Fibroblast of lung (primary cell): Measurements from ENCODE around the gene UCKL1. TPM values are rescaled to one million over a fixed set of nuclear protein-coding genes. Genes with fewer than 3 reads are reported as not detected.
"Not testable (repeated sequence)": the region's sequence is repeated elsewhere in the genome, so short reads cannot be mapped to it uniquely, and the experiment has no call there.

ENCODE experiments used
- DNase-seq, 2 donors: peaks; one replicate each; pipeline versions ENCODE4 v3.0.0 to v3.0.0-alpha.2; 2010; ENCODE audit warnings: low read depth in 2 of 2
- H2AFZ ChIP-seq: 2 replicates; pipeline ENCODE4 v1.5.1; 2012; ENCODE audit warnings: low read length, control low read depth, inconsistent platforms
- H3K27ac ChIP-seq: 2 replicates; pipeline ENCODE4 v1.5.1; 2011; ENCODE audit warnings: low read length, control low read depth; ENCODE audit not compliant: insufficient read depth
- H3K27me3 ChIP-seq: 2 replicates; pipeline ENCODE4 v1.5.1; 2011; ENCODE audit warnings: mild to moderate bottlenecking, low read length; ENCODE audit not compliant: control insufficient read depth, insufficient read depth
- H3K36me3 ChIP-seq: 2 replicates; pipeline ENCODE4 v1.5.1; 2011; ENCODE audit warnings: low read length; ENCODE audit not compliant: control insufficient read depth, insufficient read depth
- H3K4me1 ChIP-seq: 2 replicates; pipeline ENCODE4 v1.5.1; 2011; ENCODE audit warnings: low read length; ENCODE audit not compliant: control insufficient read depth, insufficient read depth; ENCODE audit errors: extremely low read depth
- H3K4me2 ChIP-seq: 2 replicates; pipeline ENCODE4 v1.5.1; 2011; ENCODE audit warnings: low read length, control low read depth; ENCODE audit not compliant: insufficient read depth; ENCODE audit errors: extremely low read depth
- H3K4me3 ChIP-seq, 4 experiments: fragments of 200-600 bp in 1 of 4; sonication (generic) in 1 of 4; replicated peaks in 1 of 4; 2 replicates each; pipeline ENCODE4 v1.5.1; 2011 to 2016; ENCODE audit warnings: low read length in 4 of 4, low read depth in 3 of 4, mild to moderate bottlenecking in 3 of 4, control low read depth in 2 of 4, inconsistent platforms in 1 of 4, mixed read lengths in 1 of 4; ENCODE audit not compliant: insufficient read depth in 1 of 4; ENCODE audit errors: control extremely low read depth in 1 of 4
- H3K79me2 ChIP-seq: 2 replicates; pipeline ENCODE4 v1.5.1; 2012; ENCODE audit warnings: mild to moderate bottlenecking, low read length, inconsistent platforms; ENCODE audit not compliant: control insufficient read depth, insufficient read depth
- H3K9ac ChIP-seq: 2 replicates; pipeline ENCODE4 v1.5.1; 2011; ENCODE audit warnings: mild to moderate bottlenecking, low read length, control low read depth; ENCODE audit not compliant: insufficient read depth
- H3K9me3 ChIP-seq: 2 replicates; pipeline ENCODE4 v1.5.1; 2012; ENCODE audit warnings: low read depth, low read length; ENCODE audit not compliant: control insufficient read depth, insufficient read depth
- H4K20me1 ChIP-seq: 2 replicates; pipeline ENCODE4 v1.5.1; 2011; ENCODE audit warnings: low read length; ENCODE audit not compliant: control insufficient read depth, insufficient read depth; ENCODE audit errors: extremely low read depth
- EZH2 ChIP-seq: IDR thresholded peaks from 2 replicates; pipeline ENCODE4 v1.5.1; 2012; ENCODE audit warnings: low read length, control low read depth, mild to moderate bottlenecking; ENCODE audit errors: missing control alignments
- polyA plus RNA-seq, 2 donors: library from polyadenylated mRNA; depleted of rRNA in 1 of 2; stranded (reverse) in 1 of 2; unstranded in 1 of 2; fragments of >200 nt; gene quantifications; 2 replicates each; pipeline ENCODE4 v1.2.1, GENCODE V29; 2011 to 2012; ENCODE audit warnings: missing spikeins in 1 of 2
- total RNA-seq: library from RNA; depleted of rRNA; stranded (reverse); fragments of >200 nt; gene quantifications from 2 replicates; pipeline ENCODE4 v1.2.1, GENCODE V29; 2014
- TF ChIP-seq, protein P1 (sequence below), 2 donors: IDR thresholded peaks in 1 of 2; conservative IDR thresholded peaks in 1 of 2; 1 replicate in 1 of 2; 2 replicates in 1 of 2; pipeline ENCODE4 v1.5.1; 2011 to 2012; ENCODE audit warnings: low read length in 2 of 2, control low read depth in 1 of 2, inconsistent platforms in 1 of 2, low read depth in 1 of 2, mild to moderate bottlenecking in 1 of 2

The UCKL1 gene
- total and polyA plus RNA-seq, 2 donors (not counting 1 experiment from before 2014, with no cell fraction given): 16.4 to 27.9 TPM

DNA sequence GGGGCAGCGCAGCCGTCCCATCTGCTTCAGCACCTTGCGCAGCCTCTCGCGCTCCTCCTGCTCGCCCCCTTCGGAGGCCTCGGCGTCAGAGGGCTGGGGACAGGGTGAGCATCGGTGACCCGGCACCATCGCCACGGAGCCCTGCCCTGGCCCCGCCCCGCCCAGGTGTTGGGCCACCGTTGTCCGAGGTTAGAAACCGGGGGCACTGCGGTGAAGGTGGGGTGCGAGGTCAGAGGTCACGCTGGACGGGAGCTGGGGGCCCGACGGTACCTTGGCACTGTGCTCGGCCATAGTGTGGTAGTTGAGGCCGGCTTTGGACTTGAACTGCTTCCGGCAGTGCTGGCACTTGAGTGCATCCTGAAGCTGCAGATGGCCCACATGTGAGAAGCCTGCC, 7.1 kb upstream of the UCKL1 start:
- Histone ChIP-seq H2AFZ (no peak overlapping the region), H3K36me3 (peaks cover 43% of the 10 kb centered on the region), H3K9me3 (no peaks in the 10 kb centered on the region), H3K4me3 (no peak overlapping the region), H3K4me2 (no peak overlapping the region), H3K9ac (no peak overlapping the region), H3K27me3 (no peaks in the 10 kb centered on the region), H3K27ac (no peak overlapping the region), H3K79me2 (peaks cover 2% of the 10 kb centered on the region), H3K4me1 (no peaks in the 10 kb centered on the region), H4K20me1 (no peaks in the 10 kb centered on the region)
- TF ChIP-seq, protein P1, sequence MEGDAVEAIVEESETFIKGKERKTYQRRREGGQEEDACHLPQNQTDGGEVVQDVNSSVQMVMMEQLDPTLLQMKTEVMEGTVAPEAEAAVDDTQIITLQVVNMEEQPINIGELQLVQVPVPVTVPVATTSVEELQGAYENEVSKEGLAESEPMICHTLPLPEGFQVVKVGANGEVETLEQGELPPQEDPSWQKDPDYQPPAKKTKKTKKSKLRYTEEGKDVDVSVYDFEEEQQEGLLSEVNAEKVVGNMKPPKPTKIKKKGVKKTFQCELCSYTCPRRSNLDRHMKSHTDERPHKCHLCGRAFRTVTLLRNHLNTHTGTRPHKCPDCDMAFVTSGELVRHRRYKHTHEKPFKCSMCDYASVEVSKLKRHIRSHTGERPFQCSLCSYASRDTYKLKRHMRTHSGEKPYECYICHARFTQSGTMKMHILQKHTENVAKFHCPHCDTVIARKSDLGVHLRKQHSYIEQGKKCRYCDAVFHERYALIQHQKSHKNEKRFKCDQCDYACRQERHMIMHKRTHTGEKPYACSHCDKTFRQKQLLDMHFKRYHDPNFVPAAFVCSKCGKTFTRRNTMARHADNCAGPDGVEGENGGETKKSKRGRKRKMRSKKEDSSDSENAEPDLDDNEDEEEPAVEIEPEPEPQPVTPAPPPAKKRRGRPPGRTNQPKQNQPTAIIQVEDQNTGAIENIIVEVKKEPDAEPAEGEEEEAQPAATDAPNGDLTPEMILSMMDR (conservative IDR thresholded peaks at IDR 0.05 in 1 of 2, IDR thresholded peaks at IDR 0.05 in 1 of 2; ENCODE audit: low read depth in 1 of 2, low read length in 2 of 2): no peak
- TF ChIP-seq EZH2: no peak
- no peak for DNase-seq

DNA sequence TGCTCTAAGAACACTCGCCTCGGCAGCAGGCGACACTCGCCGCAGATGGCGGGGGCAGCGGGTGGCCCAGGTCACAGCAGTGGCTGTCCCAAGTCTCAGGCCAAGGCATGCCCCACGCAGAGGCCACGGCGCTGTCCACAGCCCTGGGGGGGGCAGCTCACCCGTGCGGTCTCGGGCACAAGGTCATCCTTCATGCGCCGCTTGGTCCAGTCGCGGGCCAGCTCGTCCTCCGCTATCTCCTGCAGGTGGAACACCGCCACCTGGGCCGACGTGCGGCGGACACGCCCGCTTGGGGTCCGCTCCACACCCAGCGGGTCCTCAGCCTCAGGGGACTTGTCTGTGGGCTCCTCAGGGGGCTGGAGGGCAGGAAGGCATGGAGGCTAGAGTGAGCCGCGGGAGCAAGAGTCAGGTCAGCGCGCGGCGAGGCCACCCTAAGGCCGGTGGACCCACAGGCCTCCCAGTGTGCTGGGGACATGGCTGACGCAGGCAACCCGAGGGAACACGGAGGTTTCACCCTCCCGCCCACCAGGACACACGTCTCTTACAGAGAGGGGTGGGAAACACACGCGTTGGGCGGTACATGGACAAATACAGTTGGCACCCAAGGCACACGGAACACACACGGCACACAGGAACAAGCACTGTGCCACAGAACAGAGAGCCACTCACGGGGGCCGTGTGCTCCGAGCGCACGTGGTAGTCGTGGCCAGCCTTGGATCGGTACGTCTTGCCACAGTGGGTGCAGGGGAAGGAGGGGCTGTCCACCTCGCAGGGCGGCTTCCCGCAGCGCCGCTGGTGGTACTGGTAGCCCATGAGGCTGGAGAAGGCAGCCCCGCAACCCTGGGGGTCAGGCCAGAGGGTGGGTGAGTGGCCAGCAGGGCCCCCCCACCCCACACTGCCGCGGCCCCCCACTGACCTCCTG, 6.5 kb upstream of the UCKL1 start:
- H3K36me3 ChIP-seq: peaks cover 43% of the 10 kb centered on the region
- no peak overlapping the region for H3K9ac ChIP-seq
- no peaks in the 10 kb centered on the region for H4K20me1 ChIP-seq
- H3K27me3 ChIP-seq: no peaks in the 10 kb centered on the region
- no peaks in the 10 kb centered on the region for H3K79me2 ChIP-seq
- no peak overlapping the region for H2AFZ ChIP-seq
- H3K9me3 ChIP-seq: no peaks in the 10 kb centered on the region
- TF ChIP-seq EZH2: no peak
- TF ChIP-seq, protein P1 (conservative IDR thresholded peaks at IDR 0.05 in 1 of 2, IDR thresholded peaks at IDR 0.05 in 1 of 2; ENCODE audit: low read depth in 1 of 2, low read length in 2 of 2): no peak
- no peak overlapping the region for H3K4me3 ChIP-seq
- DNase-seq: no peak
- no peaks in the 10 kb centered on the region for H3K4me1 ChIP-seq
- no peak overlapping the region for H3K4me2 ChIP-seq
- H3K27ac ChIP-seq: no peak overlapping the region

GRCh38 chr20:63961664-63962425, 5.6 kb upstream of the UCKL1 start:
- peaks cover 40% of the 10 kb centered on the region for H3K36me3 ChIP-seq
- no peak overlapping the region for H3K4me3 ChIP-seq
- no peaks in the 10 kb centered on the region for H3K79me2 ChIP-seq
- no peaks in the 10 kb centered on the region for H4K20me1 ChIP-seq
- no peak for DNase-seq
- no peak for TF ChIP-seq EZH2
- TF ChIP-seq, protein P1 (conservative IDR thresholded peaks at IDR 0.05 in 1 of 2, IDR thresholded peaks at IDR 0.05 in 1 of 2; ENCODE audit: low read depth in 1 of 2, low read length in 2 of 2): no peak
- H3K27me3 ChIP-seq: no peaks in the 10 kb centered on the region
- no peak overlapping the region for H3K9ac ChIP-seq
- no peak overlapping the region for H3K27ac ChIP-seq
- H3K9me3 ChIP-seq: no peaks in the 10 kb centered on the region
- H2AFZ ChIP-seq: no peak overlapping the region
- H3K4me2 ChIP-seq: no peak overlapping the region
- H3K4me1 ChIP-seq: peaks cover 5% of the 10 kb centered on the region

GRCh38 chr20:63960654-63961621, 4.7 kb upstream of the UCKL1 start:
- H2AFZ ChIP-seq, H4K20me1 ChIP-seq, H3K27me3 ChIP-seq, H3K4me1 ChIP-seq, H3K4me2 ChIP-seq, H3K79me2 ChIP-seq, H3K9ac ChIP-seq, H3K4me3 ChIP-seq, DNase-seq, H3K9me3 ChIP-seq, H3K27ac ChIP-seq: not testable (repeated sequence)
- H3K36me3 ChIP-seq: peaks cover 32% of the 10 kb centered on the region
